Keratinocyte (primary cell): ENCODE results near the gene PWWP2A. TPM values are rescaled to one million over a fixed set of nuclear protein-coding genes. Genes with fewer than 3 reads are reported as not detected.

Experiments
- DNase-seq: peaks from one replicate; pipeline ENCODE4 v3.0.0-alpha.2; 2011; ENCODE audit warnings: low read depth, missing footprints, low spot score
- FAIRE-seq: peaks from 2 replicates; lab custom pipeline; 2011; peaks lifted over from hg19 to GRCh38; lab: Jason Lieb, UNC
- H2AFZ ChIP-seq: 2 replicates; pipeline ENCODE4 v1.6.0; 2012; ENCODE audit warnings: low read length, control low read depth, inconsistent platforms; ENCODE audit not compliant: control insufficient read depth
- H3K27ac ChIP-seq: 2 replicates; pipeline ENCODE4 v1.5.1; 2011; ENCODE audit warnings: low read length; ENCODE audit not compliant: control insufficient read depth, insufficient read depth
- H3K27me3 ChIP-seq: 3 replicates; pipeline ENCODE4 v1.6.0; 2011; ENCODE audit warnings: low read length; ENCODE audit not compliant: control insufficient read depth, insufficient read depth; ENCODE audit errors: extremely low read depth
- H3K36me3 ChIP-seq, 2 experiments: 2 replicates in 1 of 2; 3 replicates in 1 of 2; pipeline ENCODE4 v1.5.1; 2011; ENCODE audit warnings: low read length in 2 of 2, mild to moderate bottlenecking in 1 of 2; ENCODE audit not compliant: control insufficient read depth in 2 of 2, insufficient read depth in 2 of 2; ENCODE audit errors: extremely low read depth in 1 of 2
- H3K4me1 ChIP-seq: 3 replicates; pipeline ENCODE4 v1.5.1; 2011; ENCODE audit warnings: low read length; ENCODE audit not compliant: control insufficient read depth, insufficient read depth; ENCODE audit errors: extremely low read depth
- H3K4me2 ChIP-seq: 3 replicates; pipeline ENCODE4 v1.6.0; 2011; ENCODE audit warnings: low read depth, low read length; ENCODE audit not compliant: control insufficient read depth, insufficient read depth; ENCODE audit errors: extremely low read depth
- H3K4me3 ChIP-seq, 3 experiments: fragments of 200-600 bp in 1 of 3; sonication (generic) in 1 of 3; 2 replicates in 2 of 3; 3 replicates in 1 of 3; pipeline ENCODE4 v1.5.1; 2011 to 2016; ENCODE audit warnings: low read length in 3 of 3, mild to moderate bottlenecking in 3 of 3, control low read depth in 2 of 3, inconsistent platforms in 1 of 3, low read depth in 1 of 3, mixed read lengths in 1 of 3, mixed run types in 1 of 3, moderate library complexity in 1 of 3; ENCODE audit not compliant: control insufficient read depth in 2 of 3, insufficient read depth in 2 of 3; ENCODE audit errors: extremely low read depth in 1 of 3
- H3K79me2 ChIP-seq: 2 replicates; pipeline ENCODE4 v1.6.0; 2012; ENCODE audit warnings: low read length; ENCODE audit not compliant: control insufficient read depth, insufficient read depth
- H3K9ac ChIP-seq: 3 replicates; pipeline ENCODE4 v1.6.0; 2011; ENCODE audit warnings: low read length; ENCODE audit not compliant: control insufficient read depth, insufficient read depth; ENCODE audit errors: extremely low read depth
- H3K9me1 ChIP-seq: 3 replicates; pipeline ENCODE4 v1.6.0; 2011; ENCODE audit warnings: low read length; ENCODE audit not compliant: control insufficient read depth, insufficient read depth; ENCODE audit errors: extremely low read depth
- H3K9me3 ChIP-seq: 2 replicates; pipeline ENCODE4 v1.5.1; 2012; ENCODE audit warnings: low read depth, low read length; ENCODE audit not compliant: control insufficient read depth
- H4K20me1 ChIP-seq: 3 replicates; pipeline ENCODE4 v1.6.0; 2011; ENCODE audit warnings: low read length; ENCODE audit not compliant: control insufficient read depth, insufficient read depth; ENCODE audit errors: extremely low read depth
- EZH2 ChIP-seq: IDR thresholded peaks from one replicate; pipeline ENCODE4 v1.6.1; 2012; ENCODE audit warnings: inconsistent platforms, mild to moderate bottlenecking, low read length, moderate library complexity
- dilution Hi-C: fragments of 300-500 bp; cut with MboI; formaldehyde crosslinking; loops from one replicate; pipeline ENCODE4 v1.7.0; 2020; ENCODE audit warnings: low sequenced_read_pairs; ENCODE audit not compliant: extremely low pct_ligation_motif_present
- polyA plus RNA-seq, 5 experiments: library from polyadenylated mRNA; depleted of rRNA in 3 of 5; stranded (reverse) in 3 of 5; stranded (forward) in 1 of 5; unstranded in 1 of 5; fragments of >200 nt; gene quantifications; 1 replicate in 1 of 5; 2 replicates in 3 of 5; 3 replicates in 1 of 5; pipeline versions ENCODE4 v1.2.1 to v1.2.3, GENCODE V29; 2011 to 2012; ENCODE audit warnings: missing spikeins in 2 of 5, low read depth in 1 of 5, low replicate concordance in 1 of 5
- TF ChIP-seq, protein P1 (sequence below), 3 experiments: IDR thresholded peaks in 1 of 3; conservative IDR thresholded peaks in 1 of 3; optimal IDR thresholded peaks in 1 of 3; 2 replicates in 2 of 3; 3 replicates in 1 of 3; pipeline versions ENCODE3 to v1.5.1; 2011; ENCODE audit warnings: low read length in 3 of 3, mild to moderate bottlenecking in 3 of 3, moderate library complexity in 2 of 3, control low read depth in 1 of 3, inconsistent platforms in 1 of 3; ENCODE audit not compliant: insufficient read depth in 2 of 3; ENCODE audit errors: extremely low read depth in 1 of 3

PWWP2A gene
- polyA plus RNA-seq, 1 donor (not counting 4 experiments of a cell fraction or from before 2014, with no cell fraction given): 13.1 TPM

DNA sequence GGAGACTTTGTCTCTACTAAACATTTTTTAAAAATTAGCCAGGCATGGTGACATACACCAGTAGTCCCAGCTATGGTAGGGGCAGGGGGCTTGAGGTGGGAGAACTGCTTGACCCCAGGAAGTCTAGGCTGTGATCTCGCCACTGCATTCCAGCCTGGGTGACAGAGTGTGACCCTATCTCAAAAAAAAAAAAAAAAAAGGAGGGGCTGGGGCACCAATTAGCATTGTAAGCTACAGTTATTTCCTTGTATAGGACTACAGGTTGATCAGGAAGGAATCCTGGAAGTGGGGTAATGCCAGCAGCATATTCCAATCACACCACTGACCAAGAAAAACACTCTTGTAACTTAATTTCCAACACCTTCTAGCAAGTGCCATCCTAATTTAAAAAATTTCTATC lies 32.1 kb downstream of the PWWP2A start:
- DNase-seq (no peak), FAIRE-seq (no peak)
- Histone ChIP-seq H3K27me3 (no peaks in the 10 kb centered on the region), H3K4me3 (no peak overlapping the region), H2AFZ (no peak overlapping the region), H3K9me1 (no peaks in the 10 kb centered on the region), H3K79me2 (no peaks in the 10 kb centered on the region), H3K4me2 (no peak overlapping the region), H3K4me1 (peaks cover 15% of the 10 kb centered on the region), H3K9me3 (no peaks in the 10 kb centered on the region), H3K36me3 (peaks cover 0 to under 1% of the 10 kb centered on the region in 2 experiments), H3K9ac (no peak overlapping the region), H4K20me1 (no peaks in the 10 kb centered on the region), H3K27ac (no peak overlapping the region)
- TF ChIP-seq, protein P1, sequence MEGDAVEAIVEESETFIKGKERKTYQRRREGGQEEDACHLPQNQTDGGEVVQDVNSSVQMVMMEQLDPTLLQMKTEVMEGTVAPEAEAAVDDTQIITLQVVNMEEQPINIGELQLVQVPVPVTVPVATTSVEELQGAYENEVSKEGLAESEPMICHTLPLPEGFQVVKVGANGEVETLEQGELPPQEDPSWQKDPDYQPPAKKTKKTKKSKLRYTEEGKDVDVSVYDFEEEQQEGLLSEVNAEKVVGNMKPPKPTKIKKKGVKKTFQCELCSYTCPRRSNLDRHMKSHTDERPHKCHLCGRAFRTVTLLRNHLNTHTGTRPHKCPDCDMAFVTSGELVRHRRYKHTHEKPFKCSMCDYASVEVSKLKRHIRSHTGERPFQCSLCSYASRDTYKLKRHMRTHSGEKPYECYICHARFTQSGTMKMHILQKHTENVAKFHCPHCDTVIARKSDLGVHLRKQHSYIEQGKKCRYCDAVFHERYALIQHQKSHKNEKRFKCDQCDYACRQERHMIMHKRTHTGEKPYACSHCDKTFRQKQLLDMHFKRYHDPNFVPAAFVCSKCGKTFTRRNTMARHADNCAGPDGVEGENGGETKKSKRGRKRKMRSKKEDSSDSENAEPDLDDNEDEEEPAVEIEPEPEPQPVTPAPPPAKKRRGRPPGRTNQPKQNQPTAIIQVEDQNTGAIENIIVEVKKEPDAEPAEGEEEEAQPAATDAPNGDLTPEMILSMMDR (optimal IDR thresholded peaks at IDR 0.05 in 1 of 3, IDR thresholded peaks at IDR 0.05 in 1 of 3, conservative IDR thresholded peaks at IDR 0.05 in 1 of 3; ENCODE audit: extremely low read depth in 1 of 3, insufficient read depth in 2 of 3, low read length in 3 of 3): no peak
- no peak for TF ChIP-seq EZH2
- dilution Hi-C loops: no loop called here

DNA sequence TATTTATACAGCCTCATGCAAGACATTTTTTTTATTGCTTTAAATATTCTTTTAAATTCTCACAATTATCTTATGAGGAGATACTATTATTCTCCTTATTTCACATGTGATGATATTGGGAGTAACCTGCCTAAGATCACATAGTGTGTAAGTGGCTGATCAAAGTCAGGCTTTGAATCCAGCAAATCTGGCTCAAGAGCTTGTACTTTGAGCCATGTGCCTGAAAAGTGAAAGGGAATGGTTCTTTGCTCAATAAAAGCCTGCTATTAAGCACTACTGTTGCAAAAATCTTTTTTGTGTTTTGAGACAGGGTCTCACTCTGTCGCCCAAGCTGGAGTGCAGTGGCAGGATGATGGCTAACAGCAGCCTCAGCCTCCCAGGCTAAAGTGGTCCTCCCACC lies 35.1 kb downstream of the PWWP2A start:
- Histone ChIP-seq H3K4me3 (no peak overlapping the region), H3K27ac (no peak overlapping the region), H3K9me3 (no peaks in the 10 kb centered on the region), H3K79me2 (no peaks in the 10 kb centered on the region), H3K9ac (no peak overlapping the region), H3K27me3 (no peaks in the 10 kb centered on the region), H2AFZ (no peak overlapping the region), H4K20me1 (no peaks in the 10 kb centered on the region), H3K36me3 (no peaks in the 10 kb centered on the region), H3K4me2 (no peak overlapping the region), H3K4me1 (peaks cover 15% of the 10 kb centered on the region), H3K9me1 (no peaks in the 10 kb centered on the region)
- FAIRE-seq (no peak), DNase-seq (no peak)
- no peak for TF ChIP-seq EZH2
- TF ChIP-seq, protein P1 (optimal IDR thresholded peaks at IDR 0.05 in 1 of 3, IDR thresholded peaks at IDR 0.05 in 1 of 3, conservative IDR thresholded peaks at IDR 0.05 in 1 of 3; ENCODE audit: extremely low read depth in 1 of 3, insufficient read depth in 2 of 3, low read length in 3 of 3): no peak
- dilution Hi-C loops: no loop called here
